NT2/D1 (cell line): ENCODE results near the gene PARD6G.

Experiments
- DNase-seq: peaks from one replicate; pipeline ENCODE4 v3.0.0-alpha.2; 2011; ENCODE audit warnings: low read depth, low spot score
- H3K27me3 ChIP-seq: 2 replicates; pipeline ENCODE4 v1.6.0; 2011; ENCODE audit warnings: mild to moderate bottlenecking; ENCODE audit not compliant: insufficient read length, insufficient read depth
- H3K36me3 ChIP-seq: 2 replicates; pipeline ENCODE4 v1.6.1; 2011; ENCODE audit warnings: mild to moderate bottlenecking, low read length, mixed read lengths; ENCODE audit not compliant: insufficient read depth, insufficient read length
- H3K4me1 ChIP-seq: 2 replicates; pipeline ENCODE4 v1.5.1; 2011; ENCODE audit not compliant: insufficient read depth, insufficient read length
- H3K4me3 ChIP-seq: 2 replicates; pipeline ENCODE4 v1.5.1; 2011; ENCODE audit warnings: low read depth; ENCODE audit not compliant: insufficient read length
- H3K9ac ChIP-seq: 2 replicates; pipeline ENCODE4 v1.6.0; 2011; ENCODE audit warnings: low read depth; ENCODE audit not compliant: insufficient read length
- H3K9me3 ChIP-seq: 2 replicates; pipeline ENCODE4 v1.5.1; 2011; ENCODE audit warnings: mild to moderate bottlenecking, low read length; ENCODE audit not compliant: insufficient read depth
- SUZ12 ChIP-seq: IDR thresholded peaks from 2 replicates; pipeline ENCODE4 v1.6.1; 2011; ENCODE audit not compliant: insufficient read length, insufficient read depth; ENCODE audit errors: extremely low read depth
- YY1 ChIP-seq: IDR thresholded peaks from 2 replicates; pipeline ENCODE4 v1.6.1; 2011; ENCODE audit not compliant: insufficient read length, insufficient read depth
- ZNF274 ChIP-seq: IDR thresholded peaks from 2 replicates; pipeline ENCODE4 v1.6.1; 2011; ENCODE audit warnings: mild to moderate bottlenecking, low read depth, low read length

PARD6G gene

DNA sequence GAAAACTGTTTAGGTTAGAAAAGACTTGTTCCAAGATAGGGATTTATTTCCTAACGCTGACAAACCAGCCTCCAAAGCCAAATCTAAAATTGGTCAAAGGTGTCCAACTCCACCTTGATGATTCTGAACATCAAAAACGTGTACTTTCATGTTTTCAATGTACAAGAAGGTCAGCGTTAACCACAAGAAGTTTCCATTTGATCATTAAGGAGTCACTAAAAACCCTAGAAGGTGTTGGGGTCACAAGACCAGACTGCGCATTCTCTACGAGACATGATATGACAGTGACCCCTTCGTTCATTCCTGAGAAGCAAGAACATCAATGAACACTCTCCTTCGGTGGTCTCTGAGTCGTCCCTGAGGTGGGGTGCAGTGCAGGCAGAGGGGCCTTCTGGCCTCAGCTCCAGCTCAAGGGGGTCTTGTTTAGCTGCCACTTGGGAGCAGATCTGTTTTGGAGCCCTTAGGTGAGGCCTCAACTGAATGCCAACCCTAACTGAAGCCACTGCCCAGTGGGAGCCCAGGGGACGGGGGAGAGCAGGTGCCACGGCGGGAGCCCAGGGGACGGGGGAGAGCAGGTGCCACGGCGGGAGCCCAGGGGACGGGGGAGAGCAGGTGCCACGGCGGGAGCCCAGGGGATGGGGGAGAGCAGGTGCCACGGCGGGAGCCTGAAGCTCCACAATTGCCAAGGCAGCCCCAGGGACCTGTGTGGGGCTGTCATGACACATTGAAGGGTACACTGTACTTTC lies 55.2 kb downstream of the PARD6G start:
- H3K9me3 ChIP-seq: no peaks in the 10 kb centered on the region
- H3K4me1 ChIP-seq: no peaks in the 10 kb centered on the region
- TF ChIP-seq SUZ12 (no peak), YY1 (no peak), ZNF274 (no peak)
- H3K9ac ChIP-seq: no peak overlapping the region
- DNase-seq: no peak
- no peak overlapping the region for H3K4me3 ChIP-seq
- peaks cover 8% of the 10 kb centered on the region for H3K36me3 ChIP-seq
- H3K27me3 ChIP-seq: no peaks in the 10 kb centered on the region

DNA sequence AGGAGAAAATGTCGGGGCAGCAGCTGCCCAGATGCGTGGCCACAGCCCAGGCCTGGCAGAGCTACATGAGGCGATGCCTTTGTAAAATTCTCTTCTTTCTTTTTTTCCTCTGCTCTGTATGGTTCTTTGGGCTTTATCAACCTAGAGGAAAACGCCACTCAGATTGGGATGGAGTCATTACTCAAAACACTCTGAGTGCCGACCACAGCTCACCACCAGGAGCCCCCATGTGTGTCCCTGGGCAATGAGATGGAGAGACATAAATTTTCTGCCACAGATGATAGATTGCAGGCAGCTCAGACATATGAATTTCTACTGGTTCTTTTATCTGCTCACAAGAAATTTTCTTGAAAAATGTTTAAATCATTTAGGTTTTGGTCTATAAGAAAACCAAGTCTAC lies 56.0 kb downstream of the PARD6G start:
- no peak for DNase-seq
- Histone ChIP-seq H3K27me3 (no peaks in the 10 kb centered on the region), H3K4me3 (no peak overlapping the region), H3K4me1 (no peaks in the 10 kb centered on the region), H3K9me3 (peaks cover under 1% of the 10 kb centered on the region; the same call in 1 of the 2 replicates), H3K9ac (no peak overlapping the region), H3K36me3 (peaks cover 8% of the 10 kb centered on the region)
- TF ChIP-seq YY1 (no peak), ZNF274 (no peak), SUZ12 (no peak)

GRCh38 chr18:80190311-80190710 lies 57.0 kb downstream of the PARD6G start:
- H3K9ac ChIP-seq: no peak overlapping the region
- peaks cover 8% of the 10 kb centered on the region for H3K36me3 ChIP-seq
- H3K4me1 ChIP-seq: no peaks in the 10 kb centered on the region
- TF ChIP-seq ZNF274 (no peak), SUZ12 (no peak), YY1 (no peak)
- DNase-seq: no peak
- H3K27me3 ChIP-seq: no peaks in the 10 kb centered on the region
- no peak overlapping the region for H3K4me3 ChIP-seq
- H3K9me3 ChIP-seq: peaks cover 4% of the 10 kb centered on the region; the same call in 1 of the 2 replicates

GRCh38 chr18:80189531-80189865 lies 57.8 kb downstream of the PARD6G start:
- TF ChIP-seq SUZ12 (no peak), ZNF274 (no peak), YY1 (no peak)
- Histone ChIP-seq H3K27me3 (no peaks in the 10 kb centered on the region), H3K4me3 (no peak overlapping the region), H3K9ac (no peak overlapping the region), H3K9me3 (peaks cover 4% of the 10 kb centered on the region; the same call in 1 of the 2 replicates), H3K36me3 (peaks cover 8% of the 10 kb centered on the region), H3K4me1 (no peaks in the 10 kb centered on the region)
- no peak for DNase-seq

GRCh38 chr18:80188643-80189530 lies 58.4 kb downstream of the PARD6G start:
- Histone ChIP-seq H3K4me1 (no peaks in the 10 kb centered on the region), H3K4me3 (no peak overlapping the region), H3K27me3 (no peaks in the 10 kb centered on the region), H3K9me3 (peaks cover 4% of the 10 kb centered on the region; the same call in 1 of the 2 replicates), H3K9ac (no peak overlapping the region), H3K36me3 (peaks cover 8% of the 10 kb centered on the region)
- DNase-seq: no peak
- no peak for TF ChIP-seq YY1
- TF ChIP-seq SUZ12: no peak
- TF ChIP-seq ZNF274: no peak

DNA sequence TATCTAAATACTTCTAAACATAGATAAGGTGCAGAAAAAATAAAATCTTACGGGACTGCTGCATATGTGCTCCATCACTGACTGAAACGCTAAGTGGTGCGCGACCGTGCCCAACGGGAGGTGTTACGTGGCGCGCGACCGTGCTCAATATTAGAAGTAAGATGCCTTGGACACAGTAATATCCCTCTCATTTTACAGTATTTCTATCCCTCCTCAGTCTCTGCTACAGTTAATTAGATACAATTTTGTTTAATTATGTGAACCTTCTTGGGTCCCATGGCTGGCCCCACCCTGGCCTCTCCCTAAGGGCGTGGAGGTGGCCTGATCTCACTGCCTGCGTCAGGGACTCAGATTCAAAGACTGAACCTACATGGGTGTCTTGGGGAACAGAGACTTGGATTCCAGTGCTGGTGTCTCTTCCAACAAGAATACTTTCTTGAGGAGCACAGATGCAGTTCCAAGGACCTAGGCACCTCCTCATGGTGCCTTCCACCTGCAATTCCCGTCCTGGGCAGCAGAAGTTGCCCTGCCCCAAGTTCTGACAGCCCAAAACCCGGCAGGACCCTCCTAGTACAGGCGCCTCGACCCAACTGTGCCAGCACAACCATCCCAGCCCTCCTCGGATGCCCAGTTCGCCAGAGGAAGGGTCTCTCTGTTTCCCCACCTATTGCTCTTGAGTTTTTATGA lies 59.2 kb downstream of the PARD6G start:
- Histone ChIP-seq H3K4me1 (peaks cover 4% of the 10 kb centered on the region), H3K9me3 (peaks cover 4% of the 10 kb centered on the region; the same call in 1 of the 2 replicates), H3K36me3 (peaks cover 4% of the 10 kb centered on the region), H3K4me3 (no peak overlapping the region), H3K27me3 (no peaks in the 10 kb centered on the region), H3K9ac (no peak overlapping the region)
- TF ChIP-seq SUZ12 (no peak), ZNF274 (no peak), YY1 (no peak)
- no peak for DNase-seq

- Histone ChIP-seq H3K9ac (no peak overlapping the region), H3K4me1 (peaks cover 6% of the 10 kb centered on the region), H3K4me3 (no peak overlapping the region), H3K36me3 (no peaks in the 10 kb centered on the region), H3K27me3 (no peaks in the 10 kb centered on the region), H3K9me3 (peaks cover 4% of the 10 kb centered on the region; the same call in 1 of the 2 replicates)
- TF ChIP-seq SUZ12 (no peak), YY1 (no peak), ZNF274 (no peak)
- no peak for DNase-seq
Observed at GRCh38 chr18:80185545-80185944, 61.8 kb downstream of the PARD6G start.
